HepG2 (cell line): ENCODE measurements around the gene TSSK6. TPM values are rescaled to one million over a fixed set of nuclear protein-coding genes. Genes with fewer than 3 reads are reported as not detected.
A peak's percentile ranks its signal among the peaks of the same experiment; 100 is the strongest.

Source experiments
- ATAC-seq: fragments of 200-7000 bp; cut with Tn5 transposase; 3 replicates; pipeline ENCODE4 v1.9.1; 2020; ENCODE audit warnings: mild to moderate bottlenecking, moderate library complexity
- BruUV-seq: library from RNA; stranded (reverse); fragments of 400-500 nt; replicated peaks from 2 replicates; lab custom pipeline; 2021; lab: Mats Ljungman, UMichigan
- CTCF ChIA-PET: fragments of 300-600 bp; formaldehyde crosslinking; extraction: SDS; loops from one replicate; lab custom pipeline; 2021; ENCODE audit warnings: low total read pairs, inconsistent platforms, low intra/inter-chr PET ratio; lab: Yijun Ruan, JAX
- POLR2A ChIA-PET: fragments of 350-600 bp; sonication (Branson Sonifier 250); formaldehyde crosslinking; loops from one replicate; lab custom pipeline; 2020; ENCODE audit warnings: antibody characterized with exemption, inconsistent platforms; lab: Yijun Ruan, JAX
- DNase-seq: peaks from one replicate; pipeline ENCODE4 v3.0.0-alpha.2; 2015; ENCODE audit warnings: low spot score
- FAIRE-seq: peaks from 3 replicates; lab custom pipeline; 2011; peaks lifted over from hg19 to GRCh38; lab: Jason Lieb, UNC
- H2AFZ ChIP-seq: one replicate; pipeline ENCODE4 v1.6.1; 2011; ENCODE audit warnings: low read length, inconsistent platforms
- H3K27ac ChIP-seq: fragments of 300-600 bp; 3 replicates; pipeline ENCODE4 v1.8.0; 2011; ENCODE audit warnings: mixed run types, mild to moderate bottlenecking, mixed read lengths, low read length, inconsistent platforms; ENCODE audit not compliant: insufficient read depth; ENCODE audit errors: extremely low read length
- H3K27me3 ChIP-seq, 2 experiments: fragments of 200-600 bp in 1 of 2; 2 replicates in 1 of 2; 3 replicates in 1 of 2; pipeline versions ENCODE4 v1.6.0 to v1.8.0; 2011; ENCODE audit warnings: low read length in 2 of 2, mild to moderate bottlenecking in 2 of 2, moderate library complexity in 2 of 2, inconsistent platforms in 1 of 2; ENCODE audit not compliant: insufficient read depth in 2 of 2, control insufficient read depth in 1 of 2
- H3K36me3 ChIP-seq, 2 experiments: fragments of 200-600 bp in 1 of 2; replicated peaks in 1 of 2; 2 replicates in 1 of 2; 3 replicates in 1 of 2; pipeline versions ENCODE4 v1.5.1 to v1.8.0; 2011; ENCODE audit warnings: low read length in 2 of 2, inconsistent platforms in 1 of 2; ENCODE audit not compliant: insufficient read depth in 2 of 2, control insufficient read depth in 1 of 2
- H3K4me1 ChIP-seq: 2 replicates; pipeline ENCODE4 v1.5.1; 2012; ENCODE audit warnings: low read length, inconsistent platforms; ENCODE audit not compliant: insufficient read depth
- H3K4me2 ChIP-seq: 2 replicates; pipeline ENCODE4 v1.6.0; 2011; ENCODE audit warnings: low read depth, low read length, inconsistent platforms
- H3K4me3 ChIP-seq, 3 experiments: fragments of 200-600 bp in 1 of 3; sonication (generic), shearing (Covaris generic) in 1 of 3; replicated peaks in 1 of 3; 2 replicates each; pipeline ENCODE4 v1.5.1; 2011 to 2016; ENCODE audit warnings: low read length in 3 of 3, inconsistent platforms in 2 of 3, low read depth in 2 of 3, mild to moderate bottlenecking in 2 of 3, control low read depth in 1 of 3, mixed read lengths in 1 of 3; ENCODE audit not compliant: insufficient read depth in 1 of 3
- H3K79me2 ChIP-seq: one replicate; pipeline ENCODE4 v1.6.1; 2011; ENCODE audit warnings: low read length, inconsistent platforms; ENCODE audit not compliant: insufficient read depth
- H3K9ac ChIP-seq: 2 replicates; pipeline ENCODE4 v1.6.0; 2011; ENCODE audit warnings: mild to moderate bottlenecking, low read depth, low read length, inconsistent platforms; ENCODE audit not compliant: insufficient read depth
- H3K9me3 ChIP-seq: 2 replicates; pipeline ENCODE4 v1.5.1; 2012; ENCODE audit warnings: mild to moderate bottlenecking, low read length
- H4K20me1 ChIP-seq: 2 replicates; pipeline ENCODE4 v1.6.0; 2011; ENCODE audit warnings: inconsistent platforms, mild to moderate bottlenecking, low read length, moderate library complexity; ENCODE audit not compliant: insufficient read depth
- ARHGAP35 ChIP-seq: sonication (generic); formaldehyde crosslinking; IDR thresholded peaks from 2 replicates; pipeline ENCODE4 v1.9.0; 2022; ENCODE audit warnings: mild to moderate bottlenecking, inconsistent platforms, moderate library complexity, missing genetic modification reagents, borderline replicate concordance
- ARNT ChIP-seq: fragments of 450-650 bp; IDR thresholded peaks from 2 replicates; pipeline ENCODE4 v1.6.1; 2017
- HNF4A ChIP-seq: sonication (generic); formaldehyde crosslinking; IDR thresholded peaks from 2 replicates; pipeline ENCODE4 v1.4.0; 2020; ENCODE audit warnings: missing genetic modification reagents
- MAZ ChIP-seq, 2 experiments: sonication (generic) in 1 of 2; formaldehyde crosslinking in 1 of 2; IDR thresholded peaks; 2 replicates each; pipeline versions ENCODE4 v1.5.0 to v1.6.1; 2012 to 2020; ENCODE audit warnings: low read depth in 2 of 2, mild to moderate bottlenecking in 2 of 2, borderline replicate concordance in 1 of 2, improper control_type of control experiment in 1 of 2, low read length in 1 of 2, missing genetic modification reagents in 1 of 2, moderate library complexity in 1 of 2
- MEIS2 ChIP-seq: sonication (generic); formaldehyde crosslinking; IDR thresholded peaks from 2 replicates; pipeline ENCODE4 v1.9.0; 2021; ENCODE audit warnings: mild to moderate bottlenecking, missing genetic modification reagents
- PREB ChIP-seq: sonication (generic); formaldehyde crosslinking; IDR thresholded peaks from 2 replicates; pipeline ENCODE4 v1.4.0; 2020; ENCODE audit warnings: missing genetic modification reagents
- SATB2 ChIP-seq: sonication (generic); formaldehyde crosslinking; IDR thresholded peaks from 2 replicates; pipeline ENCODE4 v1.5.0; 2020; ENCODE audit warnings: missing genetic modification reagents
- SNAPC2 ChIP-seq: sonication (generic); formaldehyde crosslinking; IDR thresholded peaks from 2 replicates; pipeline ENCODE4 v1.8.1; 2022; ENCODE audit warnings: mild to moderate bottlenecking, missing genetic modification reagents
- ZFP91 ChIP-seq: sonication (generic); formaldehyde crosslinking; IDR thresholded peaks from 2 replicates; pipeline ENCODE4 v1.9.0; 2022; ENCODE audit warnings: missing genetic modification reagents, mild to moderate bottlenecking, borderline replicate concordance
- ZKSCAN1 ChIP-seq: fragments of 150-350 bp; IDR thresholded peaks from 2 replicates; pipeline ENCODE4 v1.6.1; 2014; ENCODE audit warnings: low read length
- ZNF142 ChIP-seq: sonication (generic); formaldehyde crosslinking; IDR thresholded peaks from 2 replicates; pipeline ENCODE4 v1.4.0; 2020; ENCODE audit warnings: missing genetic modification reagents
- ZNF256 ChIP-seq: sonication (generic); formaldehyde crosslinking; conservative IDR thresholded peaks from 2 replicates; pipeline ENCODE4 v1.4.0; 2020; ENCODE audit warnings: missing genetic modification reagents
- ZNF572 ChIP-seq: sonication (generic); formaldehyde crosslinking; IDR thresholded peaks from 2 replicates; pipeline ENCODE4 v1.5.1; 2020; ENCODE audit warnings: mild to moderate bottlenecking, missing genetic modification reagents
- ZNF577 ChIP-seq: sonication (generic); formaldehyde crosslinking; IDR thresholded peaks from 2 replicates; pipeline ENCODE4 v1.4.0; 2020; ENCODE audit warnings: mild to moderate bottlenecking, low read depth, missing genetic modification reagents, borderline replicate concordance
- ZSCAN31 ChIP-seq: sonication (generic); formaldehyde crosslinking; IDR thresholded peaks from 2 replicates; pipeline ENCODE4 v1.5.0; 2020; ENCODE audit warnings: low read depth, mild to moderate bottlenecking, missing genetic modification reagents
- WGBS: methylation state at CpG from one replicate; pipeline ENCODE4 v1.1.6; 2017; ENCODE audit warnings: low lambda C conversion rate; 5-methylcytosine and 5-hydroxymethylcytosine counted together
- in situ Hi-C: cut with HindIII; loops from 2 replicates; pipeline ENCODE4 v1.10.0; 2017; ENCODE audit warnings: low pct_unique_long_range_greater_than_20kb; ENCODE audit not compliant: extremely low pct_ligation_motif_present
- intact Hi-C: fragments of 100-400 bp; cut with micrococcal nuclease; formaldehyde crosslinking; loops from one replicate; pipeline ENCODE4 v1.10.0; 2022; ENCODE audit not compliant: unreplicated experiment
- polyA plus RNA-seq, 8 experiments: library from polyadenylated mRNA; depleted of rRNA in 3 of 8; stranded (reverse) in 7 of 8; unstranded in 1 of 8; fragments of >200 nt; fragmentation: Illumina TruSeq in 4 of 8; extraction: Trizol in 4 of 8; gene quantifications; 2 replicates each; pipeline versions ENCODE4 v1.2.1 to v1.2.3, GENCODE V29; 2011 to 2016; ENCODE audit warnings: low read depth in 4 of 8, missing spikeins in 1 of 8, mixed read lengths in 1 of 8; ENCODE audit not compliant: insufficient read depth in 1 of 8
- total RNA-seq, 5 experiments: library from RNA; depleted of rRNA; stranded (reverse); fragments of >200 nt; fragmentation: Illumina TruSeq; extraction: Trizol; gene quantifications; 2 replicates each; pipeline ENCODE4 v1.2.3, GENCODE V29; 2016; ENCODE audit warnings: low read depth in 1 of 5

Gene TSSK6
- total and polyA plus RNA-seq, 2 of the 13 experiments (the other 11 are each of a cell fraction or from before 2014, with no cell fraction given) = 0.71 to 1.2 TPM

- BruUV-seq = no TSS peak
- Histone ChIP-seq H3K9me3 (no peaks in the 10 kb centered on the region), H3K4me2 (peak overlapping the region; percentile 55), H3K4me3 (peak overlapping the region in 1 of 3 experiments; percentile 35; a peak in 1 of 6 replicates), H3K36me3 (no peaks in the 10 kb centered on the region), H4K20me1 (no peaks in the 10 kb centered on the region), H3K27me3 (peaks cover 4 to 11% of the 10 kb centered on the region in 2 experiments; a peak in 3 of 5 replicates), H2AFZ (no peak overlapping the region), H3K27ac (no peak overlapping the region), H3K79me2 (no peaks in the 10 kb centered on the region), H3K9ac (no peak overlapping the region), H3K4me1 (peaks cover 24% of the 10 kb centered on the region)
- WGBS = no CpG with 5 or more reads among the region's 17 CpGs
- POLR2A ChIA-PET = no interaction called here
- CTCF ChIA-PET = interaction anchor here (0.7 kb wide), 1 partner anchor 81 kb away, joined by 3 read pairs; no protein-coding TSS in a partner anchor
- FAIRE-seq (no peak), ATAC-seq (peak; percentile 72), DNase-seq (no peak)
- intact Hi-C loops = no loop called here
- in situ Hi-C loops = loop anchor here (25.0 kb wide), 1 partner anchor 999 kb away; the partner anchor contains the start of gene ZNF737
- no peak for TF ChIP-seq ZSCAN31 (CRISPR knock-in tag)
- no peak for TF ChIP-seq SATB2 (CRISPR knock-in tag)
- no peak for TF ChIP-seq SNAPC2
- no peak for TF ChIP-seq MAZ (IDR thresholded peaks at IDR 0.05; ENCODE audit: borderline replicate concordance, low read depth, low read length)
- TF ChIP-seq MAZ (CRISPR knock-in tag; IDR thresholded peaks at IDR 0.05; ENCODE audit: low read depth) = 0 out of 2 replicates have a peak, but pooled peaks have one; percentile 34
- TF ChIP-seq ZKSCAN1 = no peak
- no peak for TF ChIP-seq ARHGAP35 (CRISPR knock-in tag)
- TF ChIP-seq ZFP91 (CRISPR knock-in tag) = peak; percentile 19; the same call in 1 of the 2 replicates
- peak; percentile 60 for TF ChIP-seq HNF4A (CRISPR knock-in tag)
- TF ChIP-seq ZNF577 (CRISPR knock-in tag) = no peak
- TF ChIP-seq PREB (CRISPR knock-in tag) = no peak
- no peak for TF ChIP-seq ARNT
- no peak for TF ChIP-seq ZNF142 (CRISPR knock-in tag)
- TF ChIP-seq ZNF572 (CRISPR knock-in tag) = no peak
- TF ChIP-seq MEIS2 (CRISPR knock-in tag) = no peak
- TF ChIP-seq ZNF256 (CRISPR knock-in tag) = no peak
Measured at GRCh38 chr19:19562665-19563347, 47.5 kb upstream of the TSSK6 start.
